ENCODE data around the gene RIC1.

- TF ChIP-seq CTCF (IDR thresholded peaks at IDR 0.05), result no peak
- no peak for TF ChIP-seq POLR2A (IDR thresholded peaks at IDR 0.05)
- TF ChIP-seq EP300 (IDR thresholded peaks at IDR 0.05), result no peak
- no peak for TF ChIP-seq POLR2AphosphoS5 (IDR thresholded peaks at IDR 0.05)
Measured at GRCh38 chr9:5719100-5719926, 90.4 kb downstream of the RIC1 start.
